Natural killer cell (primary cell): Measurements from ENCODE around the gene CHRNE. TPM values are rescaled to one million over a fixed set of nuclear protein-coding genes. Genes with fewer than 3 reads are reported as not detected.
A peak's percentile ranks its signal among the peaks of the same experiment; 100 is the strongest.

Source experiments
- ATAC-seq, 3 donors: fragments of 150-1000 bp in 2 of 3; fragments of 200-7000 bp in 1 of 3; cut with Tn5 transposase; 1 replicate in 1 of 3; 2 replicates in 2 of 3; pipeline ENCODE4 v1.10.0; 2021; ENCODE audit warnings: mild to moderate bottlenecking in 2 of 3, moderate library complexity in 2 of 3
- DNase-seq, 2 donors: peaks; one replicate each; pipeline versions ENCODE4 v3.0.0 to v3.0.0-alpha.2; 2013 to 2021; ENCODE audit warnings: mixed read lengths in 1 of 2
- H3K27ac ChIP-seq: one replicate; pipeline ENCODE4 v1.5.1; 2013; ENCODE audit warnings: mild to moderate bottlenecking, low read length
- H3K27me3 ChIP-seq: one replicate; pipeline ENCODE4 v1.6.1; 2013; ENCODE audit warnings: low read length; ENCODE audit not compliant: control insufficient read depth, insufficient read depth
- H3K36me3 ChIP-seq: one replicate; pipeline ENCODE4 v1.6.1; 2013; ENCODE audit warnings: low read length; ENCODE audit not compliant: control insufficient read depth, insufficient read depth
- H3K4me1 ChIP-seq: one replicate; pipeline ENCODE4 v1.6.1; 2013; ENCODE audit warnings: low read length; ENCODE audit not compliant: control insufficient read depth, insufficient read depth
- H3K4me3 ChIP-seq: one replicate; pipeline ENCODE4 v1.5.1; 2013; ENCODE audit warnings: low read length
- H3K9me3 ChIP-seq: one replicate; pipeline ENCODE4 v1.6.1; 2013; ENCODE audit warnings: low read length; ENCODE audit not compliant: control insufficient read depth, insufficient read depth
- H3K27ac Mint-ChIP-seq, 2 donors: one replicate each; pipeline ENCODE4 v1.8.0; 2022; ENCODE audit warnings: mild to moderate bottlenecking in 2 of 2, mixed read lengths in 2 of 2, moderate library complexity in 1 of 2
- H3K27me3 Mint-ChIP-seq, 2 donors: one replicate each; pipeline ENCODE4 v1.8.0; 2022; ENCODE audit warnings: low read depth in 2 of 2, mixed read lengths in 2 of 2
- H3K36me3 Mint-ChIP-seq: one replicate; pipeline ENCODE4 v1.8.0; 2022; ENCODE audit warnings: mixed read lengths
- H3K4me1 Mint-ChIP-seq, 2 donors: one replicate each; pipeline ENCODE4 v1.8.0; 2022; ENCODE audit warnings: mixed read lengths in 2 of 2
- H3K4me3 Mint-ChIP-seq: one replicate; pipeline ENCODE4 v1.8.0; 2022; ENCODE audit warnings: mild to moderate bottlenecking, moderate library complexity, mixed read lengths
- H3K9me3 Mint-ChIP-seq, 2 donors: one replicate each; pipeline ENCODE4 v1.8.0; 2022; ENCODE audit warnings: mixed read lengths in 2 of 2
- WGBS: methylation state at CpG from one replicate; pipeline ENCODE4 v1.1.7; 2013; ENCODE audit warnings: missing lambda C conversion rate; ENCODE audit not compliant: insufficient coverage; 5-methylcytosine and 5-hydroxymethylcytosine counted together
- intact Hi-C: fragments of 100-400 bp; cut with micrococcal nuclease; formaldehyde crosslinking; loops from one replicate; pipeline ENCODE4 v1.14.2; 2022
- total RNA-seq, 4 donors: library from RNA; stranded (reverse); fragments of 120-200 nt in 1 of 4; gene quantifications; one replicate each; pipeline versions ENCODE4 v1.2.3 to v1.2.4, GENCODE V29; 2013 to 2022
- TF ChIP-seq, protein P1 (sequence below): fragments of 200-600 bp; IDR thresholded peaks from one replicate; pipeline ENCODE4 v1.8.0; 2022; ENCODE audit warnings: antibody characterized with exemption

Gene CHRNE
- total RNA-seq, 3 donors from 2014 or later (not counting 1 experiment from before 2014, with no cell fraction given), result 11.8 to 17.9 (median 11.8) TPM

DNA sequence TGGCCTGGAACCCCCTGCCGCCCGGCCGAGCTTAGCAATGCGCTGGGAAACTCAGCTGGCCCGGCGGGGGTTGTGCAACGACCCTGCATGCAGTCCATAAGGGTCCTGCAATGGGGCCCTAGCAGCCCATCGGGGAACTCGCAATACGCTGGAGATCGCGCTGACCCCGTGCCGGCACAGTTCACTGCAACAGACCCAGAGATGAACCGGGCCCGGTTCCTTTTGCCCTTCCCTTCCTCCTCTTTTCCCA is 36.6 kb upstream of the CHRNE start:
- Mint-ChIP-seq H3K4me1 (peaks cover 56 to 82% of the 10 kb centered on the region in 2 donors), H3K27me3 (no peaks in the 10 kb centered on the region), H3K27ac (peak overlapping the region; percentile 87 to 93), H3K36me3 (no peaks in the 10 kb centered on the region), H3K4me3 (peak overlapping the region; percentile 91), H3K9me3 (no peaks in the 10 kb centered on the region)
- Histone ChIP-seq H3K9me3 (no peaks in the 10 kb centered on the region), H3K4me3 (peak overlapping the region; percentile 81), H3K36me3 (peaks cover 38% of the 10 kb centered on the region), H3K27me3 (no peaks in the 10 kb centered on the region), H3K4me1 (peaks cover 58% of the 10 kb centered on the region), H3K27ac (peak overlapping the region; percentile 78)
- intact Hi-C loops, result no loop called here
- DNase-seq (no peak), ATAC-seq (peak in 1 of 3 donors; percentile 1)
- WGBS, result under 1% methylated on average over 16 of the region's 16 CpGs
- TF ChIP-seq, protein P1, sequence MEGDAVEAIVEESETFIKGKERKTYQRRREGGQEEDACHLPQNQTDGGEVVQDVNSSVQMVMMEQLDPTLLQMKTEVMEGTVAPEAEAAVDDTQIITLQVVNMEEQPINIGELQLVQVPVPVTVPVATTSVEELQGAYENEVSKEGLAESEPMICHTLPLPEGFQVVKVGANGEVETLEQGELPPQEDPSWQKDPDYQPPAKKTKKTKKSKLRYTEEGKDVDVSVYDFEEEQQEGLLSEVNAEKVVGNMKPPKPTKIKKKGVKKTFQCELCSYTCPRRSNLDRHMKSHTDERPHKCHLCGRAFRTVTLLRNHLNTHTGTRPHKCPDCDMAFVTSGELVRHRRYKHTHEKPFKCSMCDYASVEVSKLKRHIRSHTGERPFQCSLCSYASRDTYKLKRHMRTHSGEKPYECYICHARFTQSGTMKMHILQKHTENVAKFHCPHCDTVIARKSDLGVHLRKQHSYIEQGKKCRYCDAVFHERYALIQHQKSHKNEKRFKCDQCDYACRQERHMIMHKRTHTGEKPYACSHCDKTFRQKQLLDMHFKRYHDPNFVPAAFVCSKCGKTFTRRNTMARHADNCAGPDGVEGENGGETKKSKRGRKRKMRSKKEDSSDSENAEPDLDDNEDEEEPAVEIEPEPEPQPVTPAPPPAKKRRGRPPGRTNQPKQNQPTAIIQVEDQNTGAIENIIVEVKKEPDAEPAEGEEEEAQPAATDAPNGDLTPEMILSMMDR, result no peak

DNA sequence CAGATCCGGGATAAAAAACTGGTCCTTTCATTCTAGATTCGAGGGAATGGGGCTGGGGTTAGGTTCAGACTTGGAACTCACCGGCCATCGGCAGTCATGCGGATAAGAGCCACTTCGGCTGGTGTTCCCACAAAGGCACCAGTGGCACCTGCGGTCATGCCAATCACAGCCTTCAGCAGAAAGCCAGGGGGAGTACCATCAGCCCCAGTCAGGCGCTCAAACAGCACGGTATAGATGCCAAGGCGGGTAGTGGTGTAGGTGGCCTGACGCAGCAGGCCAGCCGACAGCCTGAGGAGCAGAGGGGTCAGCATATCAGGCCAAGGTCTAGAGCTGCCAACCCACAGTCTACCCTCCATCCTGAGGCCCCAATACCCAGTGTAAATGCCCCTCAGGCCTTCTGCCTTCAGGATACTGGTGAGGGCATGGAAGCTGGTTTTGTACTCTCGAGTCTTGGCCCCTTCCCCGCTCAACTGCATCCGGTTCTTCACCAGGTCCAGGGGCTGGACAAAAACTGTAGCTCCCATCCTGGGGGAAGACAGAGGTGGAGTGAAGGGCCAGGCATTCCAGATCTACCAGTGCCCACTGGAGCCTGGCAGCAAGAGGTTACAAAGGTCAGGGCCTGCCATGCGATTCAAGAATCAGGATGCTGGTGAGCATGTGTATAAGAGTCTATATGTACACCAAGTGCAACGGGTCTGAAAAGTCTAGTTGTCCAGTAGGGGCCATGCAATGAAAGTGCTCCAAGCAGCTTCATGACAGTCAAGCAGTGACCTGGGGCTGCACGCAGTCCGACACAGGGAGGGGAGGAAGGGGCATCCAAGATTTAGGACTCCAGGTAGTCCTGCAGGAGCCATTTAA is 36.0 kb upstream of the CHRNE start:
- ATAC-seq (no peak), DNase-seq (peak in 1 of 2 donors; percentile 44)
- H3K4me1 ChIP-seq, result peaks cover 58% of the 10 kb centered on the region
- peak overlapping the region; percentile 78 for H3K27ac ChIP-seq
- TF ChIP-seq, protein P1, result no peak
- H3K36me3 Mint-ChIP-seq, result no peaks in the 10 kb centered on the region
- WGBS, result 68% methylated on average over 19 of the region's 19 CpGs
- H3K4me3 ChIP-seq, result peak overlapping the region; percentile 81
- peak overlapping the region; percentile 87 to 93 for H3K27ac Mint-ChIP-seq
- peaks cover 0 to 4% of the 10 kb centered on the region in 2 donors for H3K27me3 Mint-ChIP-seq
- peaks cover 33% of the 10 kb centered on the region for H3K36me3 ChIP-seq
- no peaks in the 10 kb centered on the region for H3K9me3 ChIP-seq
- intact Hi-C loops, result no loop called here
- no peaks in the 10 kb centered on the region for H3K27me3 ChIP-seq
- H3K4me1 Mint-ChIP-seq, result peaks cover 56 to 82% of the 10 kb centered on the region in 2 donors
- H3K9me3 Mint-ChIP-seq, result no peaks in the 10 kb centered on the region
- H3K4me3 Mint-ChIP-seq, result peak overlapping the region; percentile 91

DNA sequence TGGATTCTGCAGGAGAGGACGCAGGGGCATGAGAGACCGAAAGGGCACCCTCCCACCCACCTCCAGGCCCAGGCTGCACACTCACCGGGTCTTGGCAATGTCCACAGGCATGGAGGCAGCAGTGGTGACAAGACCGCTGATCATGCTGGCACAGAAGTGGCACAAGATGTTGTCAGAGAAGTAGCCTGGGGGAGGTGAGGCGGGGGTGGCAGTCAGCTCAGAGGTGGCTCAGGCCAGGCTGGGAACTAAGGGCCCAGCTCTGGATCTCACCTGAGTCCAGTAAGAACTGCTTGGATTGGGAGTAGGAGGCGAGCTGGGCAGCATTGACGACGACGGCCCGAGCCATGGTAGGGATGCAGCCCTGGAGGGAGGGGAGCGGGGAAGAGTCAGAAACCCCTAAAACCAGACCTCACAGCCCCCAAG is 35.2 kb upstream of the CHRNE start:
- Histone ChIP-seq H3K36me3 (peaks cover 27% of the 10 kb centered on the region), H3K27me3 (no peaks in the 10 kb centered on the region), H3K4me1 (peaks cover 58% of the 10 kb centered on the region), H3K9me3 (no peaks in the 10 kb centered on the region), H3K4me3 (no peak overlapping the region), H3K27ac (no peak overlapping the region)
- intact Hi-C loops, result no loop called here
- 98% methylated on average over 6 of the region's 11 CpGs for WGBS
- peaks cover 57 to 82% of the 10 kb centered on the region in 2 donors for H3K4me1 Mint-ChIP-seq
- TF ChIP-seq, protein P1, result no peak
- ATAC-seq (no peak), DNase-seq (no peak)
- peaks cover 0 to 4% of the 10 kb centered on the region in 2 donors for H3K27me3 Mint-ChIP-seq
- no peak overlapping the region for H3K27ac Mint-ChIP-seq
- H3K36me3 Mint-ChIP-seq, result no peaks in the 10 kb centered on the region
- H3K9me3 Mint-ChIP-seq, result no peaks in the 10 kb centered on the region
- peak overlapping the region; percentile 76 for H3K4me3 Mint-ChIP-seq
